NCI-H748 (cell line): ENCODE data around the gene TRAPPC1.

Experiments
- DNase-seq: peaks from one replicate; lab custom pipeline; 2025; ENCODE audit not compliant: unreplicated experiment; lab: John Stamatoyannopoulos, UW

The TRAPPC1 gene

GRCh38 chr17:7931709-7932482 lies at the start of gene TRAPPC1, which contains the start of gene CNTROB:
TRAPPC1 (minus strand) TSS chr17:7931946; CDS start chr17:7931829, 117 bp downstream.
CNTROB (plus strand) TSS chr17:7932206; CDS start chr17:7933080, 874 bp downstream.
- peak; percentile 100 for DNase-seq

GRCh38 chr17:7977805-7978204 lies 46.1 kb upstream of the TRAPPC1 start:
- DNase-seq, result peak; percentile 26

GRCh38 chr17:7977039-7977438 lies 45.3 kb upstream of the TRAPPC1 start:
- no peak for DNase-seq

- no peak for DNase-seq
Measured at GRCh38 chr17:7974638-7975131, 42.9 kb upstream of the TRAPPC1 start.

GRCh38 chr17:7972131-7972785 lies 40.5 kb upstream of the TRAPPC1 start:
- no peak for DNase-seq

GRCh38 chr17:7971651-7972050 lies 39.9 kb upstream of the TRAPPC1 start:
- no peak for DNase-seq

- no peak for DNase-seq
Measured at GRCh38 chr17:7969433-7969832, 37.7 kb upstream of the TRAPPC1 start.

- DNase-seq, result no peak
Measured at GRCh38 chr17:7967751-7968150, 36.0 kb upstream of the TRAPPC1 start.

GRCh38 chr17:7961421-7961820 lies 29.7 kb upstream of the TRAPPC1 start:
- DNase-seq, result no peak

- DNase-seq, result no peak
Measured at GRCh38 chr17:7959503-7960253, 27.9 kb upstream of the TRAPPC1 start.

- DNase-seq, result no peak
Measured at GRCh38 chr17:7956228-7956965, 24.7 kb upstream of the TRAPPC1 start.

- no peak for DNase-seq
Measured at GRCh38 chr17:7955414-7956227, 23.9 kb upstream of the TRAPPC1 start.

GRCh38 chr17:7953266-7953665 lies 21.5 kb upstream of the TRAPPC1 start:
- DNase-seq, result peak; percentile 24

- no peak for DNase-seq
Measured at GRCh38 chr17:7951143-7951792, 19.5 kb upstream of the TRAPPC1 start.

GRCh38 chr17:7950578-7950977 lies 18.8 kb upstream of the TRAPPC1 start:
- no peak for DNase-seq

GRCh38 chr17:7947651-7948050 lies 15.9 kb upstream of the TRAPPC1 start:
- DNase-seq, result no peak

GRCh38 chr17:7946441-7946840 lies 14.7 kb upstream of the TRAPPC1 start:
- no peak for DNase-seq

- no peak for DNase-seq
Measured at GRCh38 chr17:7945651-7946050, 13.9 kb upstream of the TRAPPC1 start.

- DNase-seq, result no peak
Measured at GRCh38 chr17:7944326-7944725, 12.6 kb upstream of the TRAPPC1 start.
